AG04450 (cell line): ENCODE data around the gene VASP. TPM values are rescaled to one million over a fixed set of nuclear protein-coding genes. Genes with fewer than 3 reads are reported as not detected.

Experiments used
- CTCF ChIA-PET: fragments of 300-600, 350-600 bp; formaldehyde crosslinking; extraction: SDS; loops from one replicate; lab custom pipeline; 2022; ENCODE audit warnings: antibody characterized with exemption, inconsistent platforms; lab: Charles Lee
- POLR2A ChIA-PET: fragments of 350-600 bp; formaldehyde crosslinking; extraction: SDS; loops from one replicate; lab custom pipeline; 2021; ENCODE audit warnings: antibody characterized with exemption, inconsistent platforms; lab: Yijun Ruan, JAX
- DNase-seq: peaks from one replicate; pipeline ENCODE4 v3.0.0-alpha.2; 2011; ENCODE audit warnings: low read depth, low spot score
- H3K27ac ChIP-seq: one replicate; pipeline ENCODE4 v1.5.1; 2012; ENCODE audit warnings: low read depth, low read length, control low read depth
- H3K27me3 ChIP-seq: one replicate; pipeline ENCODE4 v1.6.0; 2012; ENCODE audit warnings: low read length; ENCODE audit not compliant: control insufficient read depth, insufficient read depth
- H3K4me3 ChIP-seq: 2 replicates; pipeline ENCODE4 v1.5.1; 2011; ENCODE audit warnings: mild to moderate bottlenecking, low read depth, low read length, control low read depth
- H3K9me3 ChIP-seq: 2 replicates; pipeline ENCODE4 v1.5.1; 2012; ENCODE audit warnings: low read length; ENCODE audit not compliant: control insufficient read depth, insufficient read depth
- CTCF ChIP-seq: IDR thresholded peaks from 2 replicates; pipeline ENCODE4 v1.5.1; 2011; ENCODE audit warnings: low read depth, low read length, control low read depth, inconsistent platforms
- polyA plus RNA-seq: library from polyadenylated mRNA; depleted of rRNA; stranded (reverse); fragments of >200 nt; gene quantifications from 2 replicates; pipeline ENCODE4 v1.2.3, GENCODE V29; 2011

The VASP gene
- polyA plus RNA-seq, 1 experiment = 49.6 TPM

- POLR2A ChIA-PET = interaction anchor here (0.6 kb wide), 1 partner anchor 15 kb away, joined by 4 read pairs; no protein-coding TSS in a partner anchor
- H3K4me3 ChIP-seq = no peak overlapping the region
- H3K9me3 ChIP-seq = no peaks in the 10 kb centered on the region
- H3K27ac ChIP-seq = no peak overlapping the region
- DNase-seq = no peak
- CTCF ChIA-PET = interaction anchor here (8.4 kb wide), 1 partner anchor 36 kb away, joined by 224 read pairs; no protein-coding TSS in a partner anchor
- no peak for TF ChIP-seq CTCF
- H3K27me3 ChIP-seq = no peaks in the 10 kb centered on the region
Observed at GRCh38 chr19:45476304-45476703, 31.0 kb upstream of the VASP start.

GRCh38 chr19:45477186-45477585, 30.1 kb upstream of the VASP start:
- ChIA-PET POLR2A (interaction anchor here (0.7 to 1.9 kb wide), 3 partner anchors 8 to 29 kb away, joined by 4 to 15 read pairs (median 6); partner anchors contain the start of gene FOSB), CTCF (interaction anchor here (1.0 to 8.4 kb wide), 2 partner anchors 8 to 37 kb away, joined by 6 to 224 read pairs; no protein-coding TSS in a partner anchor)
- Histone ChIP-seq H3K27me3 (no peaks in the 10 kb centered on the region), H3K4me3 (no peak overlapping the region), H3K9me3 (no peaks in the 10 kb centered on the region), H3K27ac (no peak overlapping the region)
- TF ChIP-seq CTCF = no peak
- no peak for DNase-seq

GRCh38 chr19:45477713-45478453, 29.4 kb upstream of the VASP start:
- peak overlapping the region; percentile 96 for H3K27ac ChIP-seq
- no peaks in the 10 kb centered on the region for H3K27me3 ChIP-seq
- no peaks in the 10 kb centered on the region for H3K9me3 ChIP-seq
- no peak for DNase-seq
- H3K4me3 ChIP-seq = peak overlapping the region; percentile 65
- no peak for TF ChIP-seq CTCF
- CTCF ChIA-PET = interaction anchor here (0.6 to 8.4 kb wide), 25 partner anchors 8 to 168 kb away, joined by 3 to 224 read pairs (median 6); partner anchors contain the start of genes ERCC1, FOSB and PPM1N
- POLR2A ChIA-PET = interaction anchor here (0.7 to 2.6 kb wide), 5 partner anchors 9 to 54 kb away, joined by 3 to 30 read pairs (median 7); partner anchors contain the start of gene FOSB

GRCh38 chr19:45478454-45479238, 28.6 kb upstream of the VASP start:
- CTCF ChIA-PET = interaction anchor here (0.6 to 8.4 kb wide), 27 partner anchors 9 to 167 kb away, joined by 3 to 224 read pairs (median 6); partner anchors contain the start of genes ERCC1, FOSB and PPM1N

More at GRCh38 chr19:45478454-45479238, 28.6 kb upstream of the VASP start:
- no peaks in the 10 kb centered on the region for H3K9me3 ChIP-seq
- peak overlapping the region; percentile 96 for H3K27ac ChIP-seq
- POLR2A ChIA-PET = interaction anchor here (0.6 to 2.6 kb wide), 7 partner anchors 9 to 252 kb away, joined by 3 to 30 read pairs (median 3); partner anchors contain the start of genes FBXO46 and FOSB
- DNase-seq = peak; percentile 86
- peak overlapping the region; percentile 65 for H3K4me3 ChIP-seq
- H3K27me3 ChIP-seq = no peaks in the 10 kb centered on the region
- peak; percentile 95 for TF ChIP-seq CTCF
